Activated T-cell treated with anti-CD3 and anti-CD28 coated beads, Interleukin-2, amount 50 U/mL, for 24 hours (primary cell): ENCODE measurements around the gene TMEM80.

Experiments
- DNase-seq: peaks from one replicate; pipeline ENCODE4 v3.0.0-alpha.2; 2020
- H3K27ac Mint-ChIP-seq: 2 replicates; pipeline ENCODE4 v1.8.0; 2020; ENCODE audit warnings: mild to moderate bottlenecking, mixed read lengths
- H3K27me3 Mint-ChIP-seq: 2 replicates; pipeline ENCODE4 v1.8.0; 2020; ENCODE audit warnings: mixed read lengths
- H3K36me3 Mint-ChIP-seq: 2 replicates; pipeline ENCODE4 v1.8.0; 2020; ENCODE audit warnings: low read depth, mixed read lengths
- H3K4me1 Mint-ChIP-seq: 2 replicates; pipeline ENCODE4 v1.8.0; 2020; ENCODE audit warnings: low read depth, mixed read lengths
- H3K4me3 Mint-ChIP-seq: 2 replicates; pipeline ENCODE4 v1.8.0; 2020; ENCODE audit warnings: mild to moderate bottlenecking, moderate library complexity, mixed read lengths
- H3K9me3 Mint-ChIP-seq: 2 replicates; pipeline ENCODE4 v1.8.0; 2020; ENCODE audit warnings: mixed read lengths

TMEM80 gene

GRCh38 chr11:701741-702461 lies 6.3 kb downstream of the TMEM80 start:
- peaks cover 20% of the 10 kb centered on the region for H3K4me1 Mint-ChIP-seq
- DNase-seq: no peak
- peaks cover 3% of the 10 kb centered on the region for H3K27me3 Mint-ChIP-seq
- no peak overlapping the region for H3K27ac Mint-ChIP-seq
- H3K9me3 Mint-ChIP-seq: no peaks in the 10 kb centered on the region
- H3K36me3 Mint-ChIP-seq: peaks cover 22% of the 10 kb centered on the region
- H3K4me3 Mint-ChIP-seq: no peak overlapping the region

DNA sequence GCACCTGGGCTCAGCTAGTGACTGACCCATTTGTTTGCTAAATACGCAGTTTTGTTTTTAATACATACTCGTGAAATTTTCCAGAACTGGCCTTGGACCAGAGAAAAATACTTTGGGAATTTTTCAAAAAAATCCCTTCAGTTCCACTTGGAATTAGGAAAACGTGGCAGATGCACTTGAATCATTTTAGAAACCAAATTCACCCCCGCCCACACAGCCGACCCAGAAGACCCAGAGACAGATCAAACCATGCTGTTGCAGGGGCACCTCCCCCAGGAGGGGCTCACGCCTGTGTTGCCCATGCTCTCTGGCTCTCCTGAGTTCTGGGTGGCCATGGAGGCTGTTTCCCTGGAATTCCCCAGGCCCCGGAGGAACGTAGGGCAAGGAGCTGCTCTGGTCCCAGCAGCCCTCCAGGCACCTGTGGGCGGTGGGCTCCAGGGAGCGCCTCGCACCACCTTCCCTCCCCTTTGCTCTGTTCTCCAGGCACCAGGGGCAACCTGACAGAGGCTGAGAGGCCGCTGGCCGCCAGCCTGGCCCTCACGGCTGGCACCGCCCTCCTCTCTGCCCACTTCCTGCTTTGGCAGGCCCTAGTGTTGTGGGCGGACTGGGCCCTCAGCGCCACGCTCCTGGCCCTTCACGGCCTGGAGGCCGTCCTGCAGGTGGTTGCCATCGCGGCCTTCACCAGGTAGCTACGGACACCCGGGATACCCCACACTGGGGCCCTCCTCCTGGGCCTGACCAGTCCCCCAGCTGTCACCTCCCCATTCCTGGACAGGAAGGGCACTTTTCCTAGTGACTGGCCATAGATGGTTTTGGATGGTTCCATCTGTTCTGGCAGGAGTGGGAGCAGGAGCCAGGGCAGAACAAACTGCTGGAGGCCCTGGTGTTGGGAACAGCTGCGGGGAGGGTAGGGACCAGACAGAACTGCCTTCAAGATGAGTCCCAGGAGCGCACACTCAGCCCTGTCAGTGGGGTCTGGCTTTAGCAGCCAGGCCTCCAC lies 7.1 kb downstream of the TMEM80 start:
- Mint-ChIP-seq H3K36me3 (peaks cover 22% of the 10 kb centered on the region), H3K27ac (no peak overlapping the region), H3K27me3 (peaks cover 12% of the 10 kb centered on the region), H3K4me3 (no peak overlapping the region), H3K4me1 (peaks cover 12% of the 10 kb centered on the region), H3K9me3 (no peaks in the 10 kb centered on the region)
- DNase-seq: no peak

GRCh38 chr11:703506-703905 lies 7.9 kb downstream of the TMEM80 start:
- H3K27ac Mint-ChIP-seq: no peak overlapping the region
- DNase-seq: no peak
- peaks cover 17% of the 10 kb centered on the region for H3K27me3 Mint-ChIP-seq
- H3K4me3 Mint-ChIP-seq: no peak overlapping the region
- H3K4me1 Mint-ChIP-seq: peaks cover 4% of the 10 kb centered on the region
- H3K36me3 Mint-ChIP-seq: peaks cover 22% of the 10 kb centered on the region
- no peaks in the 10 kb centered on the region for H3K9me3 Mint-ChIP-seq

- H3K4me1 Mint-ChIP-seq: peaks cover 4% of the 10 kb centered on the region
- H3K36me3 Mint-ChIP-seq: peaks cover 20% of the 10 kb centered on the region
- no peak for DNase-seq
- peaks cover 17% of the 10 kb centered on the region for H3K27me3 Mint-ChIP-seq
- no peaks in the 10 kb centered on the region for H3K9me3 Mint-ChIP-seq
- no peak overlapping the region for H3K27ac Mint-ChIP-seq
- no peak overlapping the region for H3K4me3 Mint-ChIP-seq
These were observed 8.6 kb downstream of the TMEM80 start for GRCh38 chr11:704228-704674.

DNA sequence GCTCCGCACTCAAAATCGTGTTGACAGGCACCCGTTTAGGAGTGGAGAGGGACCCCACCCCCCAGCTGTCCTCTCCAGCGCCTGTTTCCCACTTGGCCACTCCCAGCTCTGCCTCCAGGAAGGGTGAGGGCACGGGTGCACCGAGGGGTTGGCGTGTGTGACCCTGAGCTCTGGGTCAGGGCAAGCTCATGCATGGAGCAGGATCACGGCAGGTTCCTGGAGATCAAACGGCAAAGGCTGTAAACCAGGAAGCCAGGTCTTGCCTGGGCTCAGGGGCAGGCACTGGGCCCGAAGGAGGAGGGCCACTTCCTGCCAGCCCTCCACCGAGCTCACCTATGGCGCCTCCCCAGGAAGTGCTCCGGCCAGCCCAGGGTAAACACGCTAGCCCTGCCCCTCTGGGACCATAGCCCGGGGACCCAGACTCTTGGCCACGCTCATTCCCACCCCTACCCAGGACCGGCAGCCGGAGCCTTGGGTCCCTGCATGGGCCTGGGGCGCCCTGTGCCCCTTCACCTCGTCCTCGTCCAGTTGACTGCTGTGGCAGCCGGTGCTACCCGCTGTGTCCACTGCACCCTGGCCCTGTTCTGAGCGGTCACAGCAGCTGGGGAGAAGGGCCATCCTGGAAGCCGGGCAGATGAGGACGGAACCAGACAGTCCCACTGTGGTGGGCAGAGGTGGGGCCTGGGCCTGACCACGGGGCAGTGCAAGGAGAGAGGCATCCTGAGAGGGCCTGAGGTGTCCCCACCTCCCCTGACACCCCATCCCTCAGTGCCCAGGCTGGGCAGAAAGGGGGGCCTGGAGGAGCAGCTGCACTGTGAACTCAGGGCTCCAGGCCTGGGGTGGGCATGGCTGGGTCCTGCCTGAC lies 9.4 kb downstream of the TMEM80 start:
- H3K27me3 Mint-ChIP-seq: peaks cover 17% of the 10 kb centered on the region
- no peak overlapping the region for H3K4me3 Mint-ChIP-seq
- H3K9me3 Mint-ChIP-seq: no peaks in the 10 kb centered on the region
- H3K36me3 Mint-ChIP-seq: peaks cover 16% of the 10 kb centered on the region
- DNase-seq: no peak
- peaks cover 4% of the 10 kb centered on the region for H3K4me1 Mint-ChIP-seq
- no peak overlapping the region for H3K27ac Mint-ChIP-seq

DNA sequence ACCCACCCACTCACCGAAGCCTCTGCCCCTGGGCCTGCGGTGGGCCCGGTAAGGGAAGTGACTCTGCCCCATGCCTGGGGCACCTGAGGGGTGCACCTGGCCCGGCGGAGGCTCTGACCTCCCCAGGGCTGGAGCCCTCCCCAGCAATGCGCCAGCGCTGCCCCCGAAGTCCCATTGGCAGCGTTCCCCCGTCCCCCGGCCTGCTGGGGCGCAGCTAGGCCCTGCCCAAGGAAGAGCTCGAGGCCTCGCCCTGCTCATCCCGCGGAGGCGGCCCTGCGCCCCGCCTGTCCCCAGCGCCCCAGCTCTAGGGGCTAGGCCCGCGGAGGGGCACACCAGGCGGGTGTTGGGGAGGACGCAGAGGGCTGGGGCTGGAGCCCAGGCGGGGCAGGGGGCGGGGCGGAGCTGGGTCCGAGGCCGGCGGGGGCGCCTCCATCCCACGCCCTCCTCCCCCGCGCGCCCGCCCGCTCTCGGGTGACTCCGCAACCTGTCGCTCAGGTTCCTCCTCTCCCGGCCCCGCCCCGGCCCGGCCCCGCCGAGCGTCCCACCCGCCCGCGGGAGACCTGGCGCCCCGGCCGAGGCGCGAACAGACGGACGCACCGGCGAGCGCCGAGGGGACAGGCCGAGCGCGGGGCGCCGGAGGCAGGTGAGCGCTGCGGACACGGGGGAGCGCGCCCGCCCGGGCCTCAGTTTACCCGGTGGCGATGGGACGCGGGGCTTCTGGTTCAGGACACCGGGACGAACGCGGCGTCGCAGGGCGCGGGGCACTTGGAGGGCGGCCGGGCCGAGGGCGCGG lies 10.2 kb downstream of the TMEM80 start, which contains the start of gene EPS8L2:
EPS8L2 (plus strand) TSS at position 586 of the 793 bp plus-strand sequence. CDS start 3,177 bp downstream, outside the sequence.
- Mint-ChIP-seq H3K9me3 (no peaks in the 10 kb centered on the region), H3K4me3 (no peak within 1 kb of the TSS), H3K27me3 (peaks cover 22% of the 10 kb centered on the region), H3K27ac (no peak within 1 kb of the TSS), H3K4me1 (peaks cover 4% of the 10 kb centered on the region), H3K36me3 (peaks cover 10% of the 10 kb centered on the region)
- no peak for DNase-seq

- H3K4me3 Mint-ChIP-seq: no peak overlapping the region
These were observed 10.9 kb downstream of the TMEM80 start for GRCh38 chr11:706439-706956.

GRCh38 chr11:706957-707816 lies 11.6 kb downstream of the TMEM80 start:
- Mint-ChIP-seq H3K4me3 (no peak overlapping the region), H3K27ac (no peak overlapping the region), H3K4me1 (peaks cover 4% of the 10 kb centered on the region), H3K36me3 (peaks cover 2% of the 10 kb centered on the region), H3K27me3 (peaks cover 30% of the 10 kb centered on the region), H3K9me3 (no peaks in the 10 kb centered on the region)
- DNase-seq: no peak

More at GRCh38 chr11:706439-706956, 10.9 kb downstream of the TMEM80 start:
- Mint-ChIP-seq H3K27ac (no peak overlapping the region), H3K9me3 (no peaks in the 10 kb centered on the region), H3K27me3 (peaks cover 28% of the 10 kb centered on the region), H3K4me1 (peaks cover 4% of the 10 kb centered on the region), H3K36me3 (peaks cover 6% of the 10 kb centered on the region)
- DNase-seq: no peak

- Mint-ChIP-seq H3K27ac (no peak overlapping the region), H3K9me3 (no peaks in the 10 kb centered on the region), H3K27me3 (peaks cover 30% of the 10 kb centered on the region), H3K36me3 (peaks cover 2% of the 10 kb centered on the region), H3K4me1 (peaks cover 4% of the 10 kb centered on the region), H3K4me3 (no peak overlapping the region)
- DNase-seq: no peak
These were observed 12.3 kb downstream of the TMEM80 start for GRCh38 chr11:707817-708420.

- Mint-ChIP-seq H3K36me3 (no peaks in the 10 kb centered on the region), H3K4me1 (peaks cover 4% of the 10 kb centered on the region), H3K9me3 (no peaks in the 10 kb centered on the region), H3K27ac (no peak overlapping the region), H3K4me3 (no peak overlapping the region), H3K27me3 (peaks cover 30% of the 10 kb centered on the region)
- DNase-seq: no peak
These were observed 12.9 kb downstream of the TMEM80 start for GRCh38 chr11:708511-708910.

GRCh38 chr11:709109-709997 lies 13.7 kb downstream of the TMEM80 start:
- no peak overlapping the region for H3K27ac Mint-ChIP-seq
- H3K4me1 Mint-ChIP-seq: peaks cover 4% of the 10 kb centered on the region
- no peaks in the 10 kb centered on the region for H3K36me3 Mint-ChIP-seq
- H3K27me3 Mint-ChIP-seq: peaks cover 30% of the 10 kb centered on the region
- no peak for DNase-seq
- H3K9me3 Mint-ChIP-seq: no peaks in the 10 kb centered on the region
- no peak overlapping the region for H3K4me3 Mint-ChIP-seq
